ENCODE data around the gene ITGA2B.
"Not testable (repeated sequence)": the region's sequence is repeated elsewhere in the genome, so short reads cannot be mapped to it uniquely, and the experiment has no call there.

Gene ITGA2B

GRCh38 chr17:44348988-44349364, 40.5 kb downstream of the ITGA2B start:
- no peak overlapping the region for H3K4me3 ChIP-seq (ENCODE audit: low read length, poor library complexity, severe bottlenecking)
- no peak overlapping the region for H3K9ac ChIP-seq (ENCODE audit: low read depth, low read length, poor library complexity, severe bottlenecking)
- H3K4me2 ChIP-seq (ENCODE audit: low read depth, low read length, poor library complexity, severe bottlenecking), result no peak overlapping the region
- no peaks in the 10 kb centered on the region for H3K9me3 ChIP-seq (ENCODE audit: insufficient read depth, low read depth, low read length)
- H3F3A ChIP-seq (ENCODE audit: low read depth), result no peaks in the 10 kb centered on the region
- H3K9me2 ChIP-seq (replicated peaks; ENCODE audit: low read depth, low read length), result no peaks in the 10 kb centered on the region
- H3K79me2 ChIP-seq (ENCODE audit: insufficient read depth, low read length), result no peaks in the 10 kb centered on the region
- H4K20me1 ChIP-seq (ENCODE audit: insufficient read depth, low read length, poor library complexity, severe bottlenecking), result no peaks in the 10 kb centered on the region
- peaks cover 5% of the 10 kb centered on the region for H3K4me1 ChIP-seq (ENCODE audit: insufficient read depth, low read length, poor library complexity, severe bottlenecking)
- no peak overlapping the region for H2AFZ ChIP-seq (ENCODE audit: low read length)
- TF ChIP-seq EZH2phosphoT487 (IDR thresholded peaks at IDR 0.05; ENCODE audit: borderline replicate concordance) (no peak), CTCF (conservative IDR thresholded peaks at IDR 0.05; ENCODE audit: low read length) (no peak)
- H3K27me3 ChIP-seq (ENCODE audit: insufficient read depth, low read length, poor library complexity, severe bottlenecking), result no peaks in the 10 kb centered on the region
- H3K36me3 ChIP-seq (ENCODE audit: insufficient read depth, low read length), result no peaks in the 10 kb centered on the region

GRCh38 chr17:44348234-44348987, 41.0 kb downstream of the ITGA2B start:
- no peaks in the 10 kb centered on the region for H3K27me3 ChIP-seq (ENCODE audit: insufficient read depth, low read length, poor library complexity, severe bottlenecking)
- H4K20me1 ChIP-seq (ENCODE audit: insufficient read depth, low read length, poor library complexity, severe bottlenecking), result no peaks in the 10 kb centered on the region
- peaks cover 5% of the 10 kb centered on the region for H3K4me1 ChIP-seq (ENCODE audit: insufficient read depth, low read length, poor library complexity, severe bottlenecking)
- no peak overlapping the region for H2AFZ ChIP-seq (ENCODE audit: low read length)
- H3K79me2 ChIP-seq (ENCODE audit: insufficient read depth, low read length), result no peaks in the 10 kb centered on the region
- H3K9me2 ChIP-seq (replicated peaks; ENCODE audit: low read depth, low read length), result no peaks in the 10 kb centered on the region
- H3K4me2 ChIP-seq (ENCODE audit: low read depth, low read length, poor library complexity, severe bottlenecking), result no peak overlapping the region
- H3K36me3 ChIP-seq (ENCODE audit: insufficient read depth, low read length), result no peaks in the 10 kb centered on the region
- no peaks in the 10 kb centered on the region for H3K9me3 ChIP-seq (ENCODE audit: insufficient read depth, low read depth, low read length)
- H3F3A ChIP-seq (ENCODE audit: low read depth), result no peaks in the 10 kb centered on the region
- peak overlapping the region; percentile 20 for H3K9ac ChIP-seq (ENCODE audit: low read depth, low read length, poor library complexity, severe bottlenecking)
- no peak overlapping the region for H3K4me3 ChIP-seq (ENCODE audit: low read length, poor library complexity, severe bottlenecking)
- TF ChIP-seq EZH2phosphoT487 (IDR thresholded peaks at IDR 0.05; ENCODE audit: borderline replicate concordance) (no peak), CTCF (conservative IDR thresholded peaks at IDR 0.05; ENCODE audit: low read length) (no peak)

- H3K79me2 ChIP-seq (ENCODE audit: insufficient read depth, low read length); H2AFZ ChIP-seq (ENCODE audit: low read length); H4K20me1 ChIP-seq (ENCODE audit: insufficient read depth, low read length, poor library complexity, severe bottlenecking); H3K9me3 ChIP-seq (ENCODE audit: insufficient read depth, low read depth, low read length); H3K4me1 ChIP-seq (ENCODE audit: insufficient read depth, low read length, poor library complexity, severe bottlenecking); H3F3A ChIP-seq (ENCODE audit: low read depth); H3K4me3 ChIP-seq (ENCODE audit: low read length, poor library complexity, severe bottlenecking); H3K4me2 ChIP-seq (ENCODE audit: low read depth, low read length, poor library complexity, severe bottlenecking); H3K36me3 ChIP-seq (ENCODE audit: insufficient read depth, low read length); H3K9me2 ChIP-seq (replicated peaks; ENCODE audit: low read depth, low read length); H3K9ac ChIP-seq (ENCODE audit: low read depth, low read length, poor library complexity, severe bottlenecking); H3K27me3 ChIP-seq (ENCODE audit: insufficient read depth, low read length, poor library complexity, severe bottlenecking): not testable (repeated sequence)
These were observed 42.0 kb downstream of the ITGA2B start for GRCh38 chr17:44347206-44348055.

Measured in Loucy (cell line).